Left renal cortex interstitium (tissue), 4 donors: Measurements from ENCODE around the gene IDS. TPM values are rescaled to one million over a fixed set of nuclear protein-coding genes. Genes with fewer than 3 reads are reported as not detected.

Experiments
- DNase-seq, 4 donors: peaks; one replicate each; pipeline ENCODE4 v3.0.0-alpha.2; 2013; ENCODE audit warnings: low read depth in 4 of 4, low spot score in 2 of 4, missing footprints in 1 of 4
- polyA plus RNA-seq, 4 donors: library from polyadenylated mRNA; unstranded; fragments of 120-200 nt; gene quantifications; one replicate each; pipeline ENCODE4 v1.2.1, GENCODE V29; 2013; ENCODE audit not compliant: insufficient read length in 4 of 4

IDS gene
- polyA plus RNA-seq, 4 donors: 27.1 to 44.5 (median 34.3) TPM

GRCh38 chrX:149467920-149468319 lies 37.2 kb downstream of the IDS start:
- no peak for DNase-seq

- no peak for DNase-seq
These were observed 37.6 kb downstream of the IDS start for GRCh38 chrX:149467461-149467860.

- no peak for DNase-seq
These were observed 42.3 kb downstream of the IDS start for GRCh38 chrX:149462849-149463248.

- no peak for DNase-seq
These were observed 43.4 kb downstream of the IDS start for GRCh38 chrX:149461746-149462145.

GRCh38 chrX:149458586-149458985 lies 46.5 kb downstream of the IDS start:
- DNase-seq: no peak

GRCh38 chrX:149456476-149457245 lies 48.4 kb downstream of the IDS start:
- no peak for DNase-seq

- DNase-seq: no peak
These were observed 49.2 kb downstream of the IDS start for GRCh38 chrX:149455934-149456333.

GRCh38 chrX:149453906-149454822 lies 50.9 kb downstream of the IDS start:
- no peak for DNase-seq

- no peak for DNase-seq
These were observed 52.1 kb downstream of the IDS start for GRCh38 chrX:149453030-149453429.

- no peak for DNase-seq
These were observed 71.7 kb downstream of the IDS start for GRCh38 chrX:149433451-149433850.

- no peak for DNase-seq
These were observed 72.1 kb downstream of the IDS start for GRCh38 chrX:149433051-149433450.

Other genes with a start within 250 kb of the IDS start
- gene EOLA1, start 35.7 kb upstream of the IDS start, polyA plus RNA-seq: 10 to 100 TPM; 22.7 to 25.7 (median 23.7) TPM
- under 1 TPM in 1 of 4 donors, not detected in 3; 0.13 TPM for gene HSFX3, start 44.6 kb upstream of the IDS start, polyA plus RNA-seq
- gene MAGEA9B, start 82.2 kb upstream of the IDS start, polyA plus RNA-seq: not detected
- 1 to 10 TPM in 1 of 4 donors, under 1 TPM in 3; 0.30 to 1.0 (median 0.40) TPM for gene HSFX2, start 90.0 kb upstream of the IDS start, polyA plus RNA-seq
- 10 to 100 TPM; 41.5 to 46.8 (median 44.2) TPM for gene TMEM185A, start 126.5 kb upstream of the IDS start, polyA plus RNA-seq
- under 1 TPM in 1 of 4 donors, not detected in 3; 0.04 TPM for gene MAGEA11, start 206.8 kb upstream of the IDS start, polyA plus RNA-seq